H1 (cell line): ENCODE data around the gene BRI3BP.

Experiments
- CEBPB ChIP-seq: IDR thresholded peaks from 2 replicates; pipeline ENCODE4 v1.6.1; 2012; ENCODE audit warnings: low read depth, low read length
- EZH2 ChIP-seq: fragments of 200-600 bp; sonication (generic); IDR thresholded peaks from 2 replicates; pipeline ENCODE4 v1.7.1; 2012; ENCODE audit warnings: low read depth, mild to moderate bottlenecking, moderate library complexity, low read length, inconsistent platforms; ENCODE audit not compliant: severe bottlenecking
- JUN ChIP-seq: IDR thresholded peaks from 2 replicates; pipeline ENCODE4 v1.6.1; 2011; ENCODE audit warnings: low read depth, mild to moderate bottlenecking, improper control_type of control experiment, low read length
- PHF8 ChIP-seq: fragments of 200-600 bp; sonication (generic); conservative IDR thresholded peaks from 2 replicates; pipeline ENCODE4 v1.7.1; 2012; ENCODE audit warnings: low read depth, mild to moderate bottlenecking, inconsistent platforms, low read length, moderate library complexity
- POLR2A ChIP-seq, 2 experiments: IDR thresholded peaks; 1 replicate in 1 of 2; 2 replicates in 1 of 2; pipeline ENCODE4 v1.6.1; 2011; ENCODE audit warnings: low read depth in 2 of 2, low read length in 2 of 2, mild to moderate bottlenecking in 2 of 2; ENCODE audit errors: control extremely low read depth in 1 of 2
- SP1 ChIP-seq: IDR thresholded peaks from 2 replicates; pipeline ENCODE4 v1.6.1; 2011; ENCODE audit warnings: low read depth, low read length
- SUZ12 ChIP-seq: fragments of 200-600 bp; sonication (generic); IDR thresholded peaks from 2 replicates; pipeline ENCODE4 v1.6.1; 2012; ENCODE audit warnings: mild to moderate bottlenecking, inconsistent platforms, low read length, moderate library complexity, mixed read lengths
- TAF7 ChIP-seq: optimal IDR thresholded peaks from 2 replicates; pipeline ENCODE3; 2011; ENCODE audit warnings: low read depth, mild to moderate bottlenecking, inconsistent platforms, low read length, moderate library complexity, borderline replicate concordance
- TCF12 ChIP-seq: IDR thresholded peaks from 2 replicates; pipeline ENCODE4 v1.6.1; 2011; ENCODE audit warnings: low read depth, mild to moderate bottlenecking, low read length
- TF ChIP-seq, protein P1 (sequence below): IDR thresholded peaks from 2 replicates; pipeline ENCODE4 v1.6.1; 2011; ENCODE audit warnings: low read length, improper control_type of control experiment
- TF ChIP-seq, protein P2 (sequence below), 3 experiments: IDR thresholded peaks; 1 replicate in 2 of 3; 2 replicates in 1 of 3; pipeline versions ENCODE4 v1.5.1 to v1.6.1; 2011; ENCODE audit warnings: low read length in 3 of 3, mild to moderate bottlenecking in 3 of 3, inconsistent platforms in 2 of 3, low read depth in 1 of 3, moderate library complexity in 1 of 3; ENCODE audit not compliant: insufficient read depth in 1 of 3; ENCODE audit errors: control extremely low read depth in 1 of 3

DNA sequence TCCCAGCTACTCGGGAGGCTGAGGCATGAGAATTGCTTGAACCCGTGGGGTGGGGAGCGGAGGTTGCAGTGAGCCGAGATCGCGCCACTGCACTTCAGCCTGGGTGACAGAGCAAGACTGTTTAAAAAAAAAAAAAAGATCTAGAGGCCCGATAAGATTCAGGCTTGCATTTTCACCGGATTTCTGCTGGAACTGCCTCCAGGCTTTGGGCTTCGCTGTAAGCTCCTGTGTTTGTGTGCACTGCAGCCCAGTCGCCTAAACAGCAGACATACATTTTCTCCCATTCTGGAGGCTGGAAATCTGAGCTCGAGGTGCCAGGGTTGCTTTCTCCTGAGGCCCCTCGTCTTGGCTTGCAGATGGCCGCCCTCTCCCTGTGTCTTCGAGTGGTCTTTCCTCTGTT is 12.2 kb downstream of the BRI3BP start:
- no peak for TF ChIP-seq JUN
- TF ChIP-seq, protein P1, sequence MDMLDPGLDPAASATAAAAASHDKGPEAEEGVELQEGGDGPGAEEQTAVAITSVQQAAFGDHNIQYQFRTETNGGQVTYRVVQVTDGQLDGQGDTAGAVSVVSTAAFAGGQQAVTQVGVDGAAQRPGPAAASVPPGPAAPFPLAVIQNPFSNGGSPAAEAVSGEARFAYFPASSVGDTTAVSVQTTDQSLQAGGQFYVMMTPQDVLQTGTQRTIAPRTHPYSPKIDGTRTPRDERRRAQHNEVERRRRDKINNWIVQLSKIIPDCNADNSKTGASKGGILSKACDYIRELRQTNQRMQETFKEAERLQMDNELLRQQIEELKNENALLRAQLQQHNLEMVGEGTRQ = no peak
- TF ChIP-seq POLR2A (IDR thresholded peaks at IDR 0.05; ENCODE audit: control extremely low read depth in 1 of 2, low read depth in 2 of 2, low read length in 2 of 2) = no peak
- TF ChIP-seq TCF12 = no peak
- no peak for TF ChIP-seq CEBPB
- TF ChIP-seq, protein P2, sequence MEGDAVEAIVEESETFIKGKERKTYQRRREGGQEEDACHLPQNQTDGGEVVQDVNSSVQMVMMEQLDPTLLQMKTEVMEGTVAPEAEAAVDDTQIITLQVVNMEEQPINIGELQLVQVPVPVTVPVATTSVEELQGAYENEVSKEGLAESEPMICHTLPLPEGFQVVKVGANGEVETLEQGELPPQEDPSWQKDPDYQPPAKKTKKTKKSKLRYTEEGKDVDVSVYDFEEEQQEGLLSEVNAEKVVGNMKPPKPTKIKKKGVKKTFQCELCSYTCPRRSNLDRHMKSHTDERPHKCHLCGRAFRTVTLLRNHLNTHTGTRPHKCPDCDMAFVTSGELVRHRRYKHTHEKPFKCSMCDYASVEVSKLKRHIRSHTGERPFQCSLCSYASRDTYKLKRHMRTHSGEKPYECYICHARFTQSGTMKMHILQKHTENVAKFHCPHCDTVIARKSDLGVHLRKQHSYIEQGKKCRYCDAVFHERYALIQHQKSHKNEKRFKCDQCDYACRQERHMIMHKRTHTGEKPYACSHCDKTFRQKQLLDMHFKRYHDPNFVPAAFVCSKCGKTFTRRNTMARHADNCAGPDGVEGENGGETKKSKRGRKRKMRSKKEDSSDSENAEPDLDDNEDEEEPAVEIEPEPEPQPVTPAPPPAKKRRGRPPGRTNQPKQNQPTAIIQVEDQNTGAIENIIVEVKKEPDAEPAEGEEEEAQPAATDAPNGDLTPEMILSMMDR (IDR thresholded peaks at IDR 0.05; ENCODE audit: control extremely low read depth in 1 of 3, insufficient read depth in 1 of 3, low read depth in 1 of 3, low read length in 3 of 3) = no peak
- no peak for TF ChIP-seq SUZ12
- TF ChIP-seq PHF8 = no peak
- TF ChIP-seq EZH2 = no peak
- TF ChIP-seq SP1 = no peak
- TF ChIP-seq TAF7 = no peak
